GM21367 (cell line): ENCODE results near the gene KCNH6.

Source experiments
- ATAC-seq: cut with Tn5 transposase; IDR thresholded peaks from one replicate; pipeline ENCODE4 v1.9.1; 2021; ENCODE audit not compliant: unreplicated experiment

KCNH6 gene

GRCh38 chr17:63506627-63507026 is 16.5 kb upstream of the KCNH6 start:
- no peak for ATAC-seq

GRCh38 chr17:63511331-63511730 is 11.8 kb upstream of the KCNH6 start:
- no peak for ATAC-seq

GRCh38 chr17:63512388-63512787 is 10.8 kb upstream of the KCNH6 start:
- ATAC-seq = no peak

- no peak for ATAC-seq
Measured at GRCh38 chr17:63512896-63513644, 10.1 kb upstream of the KCNH6 start.

- ATAC-seq = no peak
Measured at GRCh38 chr17:63514477-63514876, 8.7 kb upstream of the KCNH6 start.

GRCh38 chr17:63514974-63515373 is 8.2 kb upstream of the KCNH6 start:
- ATAC-seq = no peak

GRCh38 chr17:63515426-63515825 is 7.7 kb upstream of the KCNH6 start:
- no peak for ATAC-seq

GRCh38 chr17:63516910-63517824 is 6.0 kb upstream of the KCNH6 start:
- ATAC-seq = no peak

GRCh38 chr17:63517825-63518534 is 5.2 kb upstream of the KCNH6 start:
- ATAC-seq = no peak

- ATAC-seq = no peak
Measured at GRCh38 chr17:63519116-63519881, 3.9 kb upstream of the KCNH6 start.

- ATAC-seq = no peak
Measured at GRCh38 chr17:63519972-63520882, 2.9 kb upstream of the KCNH6 start.

- no peak for ATAC-seq
Measured at GRCh38 chr17:63524051-63524450, 893 bp downstream of the KCNH6 start.

GRCh38 chr17:63525190-63525946 is 2.2 kb downstream of the KCNH6 start:
- no peak for ATAC-seq

GRCh38 chr17:63526861-63527260 is 3.7 kb downstream of the KCNH6 start:
- ATAC-seq = no peak

- ATAC-seq = no peak
Measured at GRCh38 chr17:63528183-63528582, 5.0 kb downstream of the KCNH6 start.

- ATAC-seq = no peak
Measured at GRCh38 chr17:63529711-63530556, 6.8 kb downstream of the KCNH6 start.

GRCh38 chr17:63530557-63531021 is 7.4 kb downstream of the KCNH6 start:
- ATAC-seq = no peak
